GM19351 (cell line): Measurements from ENCODE around the gene ATP5F1D.

ENCODE experiments used
- ATAC-seq: cut with Tn5 transposase; IDR thresholded peaks from one replicate; pipeline ENCODE4 v1.9.1; 2021; ENCODE audit warnings: mild to moderate bottlenecking, moderate library complexity; ENCODE audit not compliant: unreplicated experiment

The ATP5F1D gene

DNA sequence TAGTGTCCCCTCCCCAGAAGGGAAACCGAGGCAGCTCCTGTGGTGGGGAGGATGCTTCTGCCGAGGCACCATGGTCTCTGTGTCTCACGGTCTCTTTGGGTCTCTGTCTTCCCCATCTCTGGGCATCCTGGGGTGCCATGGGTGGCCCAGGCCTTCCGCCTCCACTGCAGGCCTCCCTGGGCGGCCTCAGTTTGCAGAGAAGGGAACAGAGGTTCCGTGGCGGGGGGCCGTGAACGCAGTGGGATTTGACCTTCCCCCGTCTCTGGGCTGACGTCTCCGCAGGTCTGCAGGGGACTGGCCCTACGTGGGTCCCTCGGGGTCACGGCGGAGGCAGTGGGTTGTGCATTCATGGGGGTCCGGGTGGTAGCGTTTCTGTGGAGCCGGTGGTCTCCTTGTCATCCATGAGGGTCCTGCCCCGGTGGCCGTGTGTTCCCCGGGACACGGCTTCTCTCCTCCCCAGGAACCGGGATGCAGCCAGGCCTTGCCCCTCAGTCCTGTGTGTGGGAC, 48.7 kb downstream of the ATP5F1D start:
- no peak for ATAC-seq

DNA sequence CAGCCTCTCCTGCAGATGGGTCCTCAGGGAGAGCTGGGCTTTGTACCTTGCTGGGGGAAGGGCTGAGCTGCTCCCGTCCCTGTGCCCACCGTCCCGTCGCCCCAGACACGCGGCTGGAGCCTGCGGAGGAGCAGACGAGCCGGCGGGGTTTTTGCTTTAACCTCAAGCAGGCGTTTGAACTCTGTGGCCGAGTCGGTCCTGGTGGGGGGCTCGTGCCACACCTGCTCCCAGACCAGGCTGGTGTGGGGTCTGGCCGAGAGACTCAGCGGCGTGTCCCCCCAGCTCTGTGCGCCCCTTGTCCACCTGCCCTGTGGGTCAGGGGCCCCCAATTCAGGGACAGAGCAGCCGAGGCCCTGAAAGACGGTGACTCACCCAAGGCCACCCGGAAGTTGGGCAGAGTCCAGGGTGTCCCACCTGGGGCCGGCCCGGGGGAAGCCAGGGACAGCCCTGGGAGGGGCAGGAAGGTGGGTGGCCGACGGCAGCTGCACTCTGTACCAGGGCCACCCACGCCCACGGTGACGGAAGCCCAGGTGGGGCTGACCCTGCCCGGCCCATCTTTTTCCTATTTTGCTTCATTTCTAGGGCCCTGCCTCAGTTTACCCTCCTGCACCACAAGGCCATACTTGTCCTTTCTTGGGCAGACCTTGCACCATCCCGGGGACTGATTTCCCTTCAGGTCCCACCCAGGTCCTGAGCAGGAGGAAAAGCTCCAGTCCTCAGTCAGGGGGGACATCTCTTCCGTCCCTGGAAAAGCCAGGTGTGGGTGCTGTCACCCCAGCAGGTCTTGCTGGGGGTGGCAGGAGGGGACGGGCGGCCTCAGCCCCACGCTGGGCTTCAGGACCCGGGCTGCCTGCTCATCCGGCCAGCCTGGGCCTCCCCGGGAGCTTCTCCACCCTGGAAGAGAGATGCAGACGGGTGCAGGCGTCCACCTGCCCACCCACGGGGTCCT, 49.4 kb downstream of the ATP5F1D start:
- ATAC-seq = no peak

DNA sequence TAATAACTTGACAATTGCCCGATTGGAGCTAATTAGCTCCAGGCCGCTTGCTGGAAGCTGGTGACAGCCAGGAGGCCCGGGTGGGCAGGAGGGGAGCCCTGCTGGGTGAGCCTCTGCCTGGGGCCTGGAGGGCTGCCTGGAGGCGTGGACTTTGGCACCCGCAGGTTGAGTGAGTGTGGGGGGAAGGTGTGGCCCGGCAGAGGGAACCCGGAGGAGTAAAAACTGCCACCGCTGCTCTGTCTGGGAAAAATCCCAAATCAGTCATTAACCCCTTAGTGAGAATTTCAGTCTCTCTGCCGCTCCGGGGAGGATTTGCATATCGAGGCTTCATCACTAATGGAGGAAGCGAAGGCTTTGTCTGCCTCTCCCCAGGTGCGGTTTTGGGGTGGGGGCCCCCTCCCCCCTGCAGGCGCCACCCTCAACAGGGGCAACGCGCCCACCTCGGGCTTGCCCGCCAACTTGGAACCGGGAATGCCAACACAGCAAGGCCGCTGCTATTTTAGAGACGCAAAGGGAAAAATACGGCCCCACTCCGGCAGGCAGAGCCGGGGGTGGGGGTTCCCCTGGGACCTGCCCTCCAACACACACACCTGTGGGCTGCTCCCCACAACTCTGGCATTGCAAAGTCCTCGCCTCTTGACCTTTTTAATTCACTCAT, 50.3 kb downstream of the ATP5F1D start:
- ATAC-seq = no peak

DNA sequence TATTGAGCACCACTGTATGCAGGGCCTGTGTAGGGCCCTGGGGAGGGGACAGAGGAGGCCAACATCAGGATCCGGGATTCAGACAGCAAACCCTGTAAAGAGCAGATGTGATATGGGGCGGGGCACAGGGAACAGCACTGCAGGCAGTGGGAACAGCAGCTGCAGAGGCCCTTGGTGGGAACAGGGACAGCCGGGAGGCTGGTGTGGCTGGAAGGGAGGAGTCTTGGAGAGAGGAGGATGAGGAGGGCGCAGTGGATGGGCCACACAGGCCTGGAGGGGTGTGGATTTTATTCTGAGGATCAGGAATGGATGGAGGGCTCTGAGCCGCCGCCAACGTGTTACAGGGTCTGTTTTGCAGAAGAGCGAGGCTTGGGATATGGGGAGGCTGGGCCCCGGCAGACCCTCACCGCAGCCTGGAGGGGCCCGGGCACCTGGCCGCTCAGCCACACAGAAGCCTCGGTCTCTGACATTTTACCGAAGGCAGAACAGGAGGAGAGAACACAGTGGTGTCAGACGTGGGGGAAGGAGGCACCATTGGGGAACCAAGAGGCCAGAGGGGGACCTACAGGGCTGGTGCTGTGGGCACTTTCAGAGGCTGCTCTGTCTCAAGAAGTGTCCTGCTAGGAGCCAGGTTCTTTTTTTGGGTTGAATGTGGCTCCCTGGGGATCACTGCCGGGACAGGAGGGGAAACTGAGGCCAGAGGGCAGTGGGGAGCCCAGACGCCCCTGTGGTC, 51.0 kb downstream of the ATP5F1D start:
- ATAC-seq = no peak

DNA sequence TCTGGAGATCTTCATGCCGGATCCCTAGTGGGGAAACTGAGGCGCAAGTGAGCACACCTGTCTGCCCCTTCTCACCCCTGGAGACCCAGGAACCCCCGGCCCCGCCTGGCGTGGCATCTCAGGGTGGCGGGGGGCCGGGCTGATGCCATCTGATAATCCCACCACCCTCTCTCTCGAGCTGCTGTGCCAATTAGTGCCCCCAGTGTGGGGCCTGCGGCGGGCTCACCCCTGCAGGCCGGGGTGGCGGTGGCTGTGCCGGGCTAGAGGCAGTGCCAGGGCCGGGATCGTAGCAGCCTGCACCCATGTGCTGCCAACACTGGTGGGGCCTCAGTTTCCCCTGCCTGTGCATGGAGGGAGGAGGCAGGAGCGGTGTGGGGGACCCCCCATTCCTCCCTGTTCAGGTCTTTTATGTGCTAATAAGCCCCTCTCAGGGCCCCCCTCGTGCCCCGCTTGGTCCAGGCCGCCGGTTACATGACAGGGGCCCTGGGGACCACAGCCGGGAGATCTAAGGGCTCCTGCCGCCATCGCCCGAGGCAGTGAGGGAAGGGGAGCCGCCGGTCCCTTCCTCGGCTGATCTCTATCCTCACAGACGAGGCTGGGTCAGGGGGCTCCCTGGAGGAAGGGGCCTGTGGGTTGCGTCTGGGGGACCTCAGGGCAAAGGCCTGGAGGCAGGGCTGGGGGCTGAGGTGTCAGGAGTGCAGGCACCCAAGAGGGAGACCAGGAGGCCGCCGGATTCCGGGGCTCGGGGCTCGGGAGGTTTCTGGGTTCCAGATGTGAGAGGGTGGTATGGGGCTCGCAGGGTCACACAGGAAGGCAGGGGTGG, 52.4 kb downstream of the ATP5F1D start:
- no peak for ATAC-seq
